Upper lobe of left lung (tissue), 4 donors: ENCODE data around the gene TMEM135.

Experiments used
- EP300 ChIP-seq, 4 donors: sonication (generic); formaldehyde crosslinking; IDR thresholded peaks; one replicate each; pipeline ENCODE4 v1.5.1; 2017; ENCODE audit warnings: antibody characterized with exemption in 4 of 4, control low read depth in 2 of 4
- POLR2A ChIP-seq, 4 donors: fragments of 450-650 bp; IDR thresholded peaks; one replicate each; pipeline ENCODE4 v1.5.1; 2016 to 2017; ENCODE audit warnings: antibody characterized with exemption in 4 of 4, mild to moderate bottlenecking in 2 of 4
- POLR2AphosphoS5 ChIP-seq, 2 donors: sonication (generic); formaldehyde crosslinking; IDR thresholded peaks; one replicate each; pipeline ENCODE4 v1.5.1; 2017; ENCODE audit warnings: antibody characterized with exemption in 2 of 2
- TF ChIP-seq, protein P1 (sequence below), 6 experiments: fragments of 450-650 bp in 4 of 6; fragments of 200-600 bp in 2 of 6; sonication (generic) in 2 of 6; IDR thresholded peaks; one replicate each; pipeline ENCODE4 v1.5.1; 2016 to 2019; ENCODE audit warnings: antibody characterized with exemption in 6 of 6

DNA sequence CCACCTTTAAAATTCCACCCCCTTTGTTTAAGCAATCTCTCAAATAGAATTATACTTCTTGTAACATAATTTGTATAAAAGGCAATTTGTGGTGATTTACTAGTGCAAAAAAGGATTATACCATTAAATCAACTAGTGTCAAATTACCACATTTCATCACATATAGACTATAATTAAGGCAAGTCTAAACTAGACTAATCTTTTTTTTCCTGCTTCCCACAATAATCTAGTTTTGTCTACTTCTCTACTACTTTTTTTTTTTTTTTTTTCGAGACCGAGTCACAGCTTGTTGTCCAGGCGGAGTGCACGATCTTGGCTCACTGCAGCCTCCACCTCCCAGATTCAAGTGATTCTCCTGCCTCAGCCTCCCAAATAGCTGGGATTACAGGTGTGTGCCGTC, 46.4 kb upstream of the TMEM135 start:
- TF ChIP-seq, protein P1, sequence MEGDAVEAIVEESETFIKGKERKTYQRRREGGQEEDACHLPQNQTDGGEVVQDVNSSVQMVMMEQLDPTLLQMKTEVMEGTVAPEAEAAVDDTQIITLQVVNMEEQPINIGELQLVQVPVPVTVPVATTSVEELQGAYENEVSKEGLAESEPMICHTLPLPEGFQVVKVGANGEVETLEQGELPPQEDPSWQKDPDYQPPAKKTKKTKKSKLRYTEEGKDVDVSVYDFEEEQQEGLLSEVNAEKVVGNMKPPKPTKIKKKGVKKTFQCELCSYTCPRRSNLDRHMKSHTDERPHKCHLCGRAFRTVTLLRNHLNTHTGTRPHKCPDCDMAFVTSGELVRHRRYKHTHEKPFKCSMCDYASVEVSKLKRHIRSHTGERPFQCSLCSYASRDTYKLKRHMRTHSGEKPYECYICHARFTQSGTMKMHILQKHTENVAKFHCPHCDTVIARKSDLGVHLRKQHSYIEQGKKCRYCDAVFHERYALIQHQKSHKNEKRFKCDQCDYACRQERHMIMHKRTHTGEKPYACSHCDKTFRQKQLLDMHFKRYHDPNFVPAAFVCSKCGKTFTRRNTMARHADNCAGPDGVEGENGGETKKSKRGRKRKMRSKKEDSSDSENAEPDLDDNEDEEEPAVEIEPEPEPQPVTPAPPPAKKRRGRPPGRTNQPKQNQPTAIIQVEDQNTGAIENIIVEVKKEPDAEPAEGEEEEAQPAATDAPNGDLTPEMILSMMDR (IDR thresholded peaks at IDR 0.05): no peak
- no peak for TF ChIP-seq EP300 (IDR thresholded peaks at IDR 0.05)
- TF ChIP-seq POLR2A (IDR thresholded peaks at IDR 0.05): no peak
- no peak for TF ChIP-seq POLR2AphosphoS5 (IDR thresholded peaks at IDR 0.05)
